Measurements from ENCODE around the gene EPN2.

EPN2 gene

DNA sequence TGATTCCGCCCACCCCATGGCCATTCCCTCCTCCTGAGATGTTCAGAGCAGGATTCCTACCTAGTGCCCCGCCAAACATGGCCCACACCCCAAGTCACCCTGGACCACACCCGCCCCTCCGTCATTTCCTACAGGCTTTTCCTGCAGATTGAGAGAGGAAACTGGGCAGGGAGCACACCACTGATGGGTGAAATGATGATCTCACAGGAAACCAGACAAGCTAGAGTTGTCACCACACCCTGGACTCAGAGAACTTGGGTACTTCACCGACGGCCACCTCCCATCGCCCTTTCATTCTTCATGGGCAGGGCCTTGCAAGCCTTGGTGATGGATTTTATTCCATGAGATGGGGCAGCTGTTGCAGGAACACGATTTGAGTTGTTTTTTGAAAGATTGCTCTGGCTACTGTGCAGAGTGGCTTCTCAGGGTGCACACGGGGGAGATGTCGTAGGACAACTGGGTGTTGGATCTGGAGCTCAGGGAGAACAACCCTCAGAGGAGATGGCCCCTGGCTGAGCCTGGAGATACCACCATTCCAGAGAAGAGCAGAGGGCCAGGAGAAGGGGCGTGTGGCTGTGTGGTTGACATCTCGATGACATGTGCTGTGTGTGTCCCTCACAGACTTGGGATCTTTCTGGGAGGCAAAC is 132.8 kb downstream of the EPN2 start:
- DNase-seq: peak; percentile 62 to 71

DNA sequence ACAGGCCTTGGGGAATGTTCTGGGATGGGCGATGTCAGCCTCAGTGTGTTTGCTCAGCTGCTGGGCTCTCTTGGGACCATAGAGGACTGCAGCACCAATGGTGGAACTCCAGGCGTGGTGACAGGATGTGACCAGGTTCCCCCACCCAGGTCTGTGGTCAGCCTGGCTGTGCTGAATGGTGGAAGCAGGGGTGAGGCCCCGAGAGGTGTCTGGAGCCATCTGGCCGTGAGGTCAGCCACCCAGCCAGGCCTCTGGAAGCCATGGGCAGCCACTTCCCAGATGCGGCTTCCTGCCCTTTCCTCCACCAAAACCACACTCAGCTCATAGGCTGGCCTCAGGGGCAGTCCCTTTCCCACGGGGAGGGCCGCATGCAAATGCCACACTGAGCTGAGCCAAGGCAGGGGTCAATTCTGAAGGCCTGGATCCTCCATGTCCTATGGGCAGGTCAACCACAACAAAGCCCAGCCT is 133.4 kb downstream of the EPN2 start:
- peak; percentile 34 to 63 for DNase-seq

DNA sequence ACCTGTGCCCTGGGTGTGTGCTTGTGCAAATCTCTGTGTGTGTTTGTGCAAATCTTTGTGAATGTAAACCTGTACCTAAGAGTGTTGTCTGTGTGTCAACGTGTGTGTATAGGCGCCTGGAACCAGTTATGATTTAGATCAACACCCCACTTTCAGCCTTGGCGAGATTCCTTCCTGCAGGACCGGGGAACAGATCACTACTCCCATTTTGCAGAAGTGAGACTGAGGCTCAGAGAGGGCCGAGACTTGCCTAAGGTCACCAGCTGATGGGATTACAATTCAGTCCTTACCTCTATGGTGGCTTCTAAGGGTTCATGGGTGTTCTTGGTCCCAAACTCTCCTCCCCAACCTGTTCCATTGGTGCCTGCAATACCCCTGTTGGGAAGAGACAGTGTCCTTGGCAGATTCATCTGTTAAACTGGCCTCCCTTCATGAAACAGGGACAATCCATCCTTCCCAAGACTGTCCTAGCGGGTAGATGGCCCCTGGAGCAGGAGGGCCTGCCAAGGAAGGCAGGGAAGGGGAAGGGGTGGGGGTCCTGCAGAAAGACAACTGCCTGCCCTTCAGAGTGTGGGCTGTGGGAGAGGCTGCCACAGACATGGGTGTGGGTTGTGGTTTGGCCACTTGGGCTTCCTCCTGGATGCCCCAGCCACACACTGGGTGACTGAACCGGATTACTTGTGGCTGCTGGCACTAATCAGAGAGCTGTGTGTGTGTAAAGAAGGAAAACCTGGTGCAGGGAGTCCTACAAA is 134.3 kb downstream of the EPN2 start:
- DNase-seq: peak in 1 of 2 donors; percentile 9

DNA sequence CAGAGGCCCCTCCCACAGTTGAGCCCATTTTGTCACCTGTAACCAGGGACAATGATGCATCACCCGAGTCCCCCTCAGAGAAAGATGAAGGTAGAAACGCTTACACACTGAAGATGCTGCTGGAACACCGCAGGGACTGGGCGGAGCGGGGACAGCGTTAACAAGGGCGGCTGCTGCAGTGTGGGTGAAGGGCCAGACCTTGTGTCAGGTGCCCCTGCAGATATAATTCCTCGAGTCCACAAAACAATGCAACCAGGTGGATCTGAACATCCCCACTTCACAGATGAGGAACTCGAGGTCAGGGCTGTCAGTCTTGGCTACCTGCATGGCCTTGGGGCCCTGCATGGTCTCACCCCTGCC is 134.8 kb downstream of the EPN2 start:
- DNase-seq: no peak

DNA sequence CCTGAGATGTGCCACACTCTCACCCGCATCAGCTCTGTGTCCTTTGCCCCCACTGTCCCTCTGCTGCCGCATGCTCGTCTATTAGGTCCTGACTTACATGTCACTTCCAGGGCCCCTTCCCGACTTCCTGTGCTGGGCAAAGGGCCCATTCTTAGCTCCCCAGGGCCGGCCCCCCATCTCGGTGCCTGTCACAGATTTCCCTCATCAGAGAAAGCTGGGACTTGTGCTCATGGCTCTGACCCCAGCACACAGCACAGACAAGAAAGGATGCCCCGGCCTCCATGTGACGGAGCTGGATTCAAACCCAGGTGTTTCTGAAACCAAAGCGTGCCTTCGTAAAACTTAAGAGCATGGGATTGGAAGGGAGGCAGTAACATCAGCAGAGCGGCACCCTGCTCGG is 135.3 kb downstream of the EPN2 start:
- DNase-seq: no peak

DNA sequence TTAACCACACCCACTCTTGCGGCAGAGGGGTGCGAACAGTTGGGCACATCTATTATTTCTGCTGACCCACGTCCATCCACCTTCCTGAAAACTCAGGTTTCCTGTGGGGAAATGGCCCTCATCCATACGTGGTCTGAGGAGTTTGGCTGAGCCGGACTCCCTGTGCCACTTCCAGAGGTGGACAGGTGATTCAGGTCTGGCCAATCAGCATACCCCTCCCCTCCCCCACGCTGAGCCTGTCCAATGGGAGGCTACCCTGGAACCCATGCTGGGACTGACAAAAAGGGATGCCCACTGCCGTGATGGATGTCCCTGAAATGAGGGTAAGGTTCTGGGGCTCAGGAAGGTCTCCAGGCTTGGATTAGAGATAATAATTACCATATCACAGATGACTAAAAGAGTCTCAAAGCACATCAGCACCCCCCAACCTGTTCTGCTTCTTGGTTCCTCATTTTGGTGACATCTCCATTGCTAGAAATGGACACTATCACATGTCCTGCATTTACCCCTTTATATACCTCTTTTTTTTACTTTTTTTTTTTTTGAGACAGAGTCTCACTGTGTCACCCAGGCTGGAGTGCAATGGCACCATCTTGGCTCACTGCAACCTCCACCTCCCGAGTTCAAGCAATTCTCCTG is 135.8 kb downstream of the EPN2 start:
- DNase-seq: no peak

DNA sequence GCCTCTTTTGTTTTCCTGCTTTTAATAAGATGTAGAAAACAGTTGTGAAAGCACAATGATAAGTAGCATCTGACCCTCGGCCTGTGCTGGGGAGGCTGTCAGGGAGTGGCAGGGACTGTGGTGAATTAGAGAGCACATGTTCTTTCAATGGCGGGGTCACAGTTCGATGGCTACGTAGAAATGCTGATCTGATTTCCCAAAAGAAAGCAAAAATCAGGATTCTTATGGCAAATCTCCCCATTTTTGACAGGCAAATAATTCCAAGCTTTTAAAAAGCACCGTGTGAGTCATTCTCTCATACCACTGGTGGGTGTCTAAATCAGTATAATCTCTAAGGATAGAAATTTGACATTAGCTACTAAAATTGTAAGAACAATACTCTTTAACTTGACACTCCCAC is 137.0 kb downstream of the EPN2 start:
- no peak for DNase-seq

DNA sequence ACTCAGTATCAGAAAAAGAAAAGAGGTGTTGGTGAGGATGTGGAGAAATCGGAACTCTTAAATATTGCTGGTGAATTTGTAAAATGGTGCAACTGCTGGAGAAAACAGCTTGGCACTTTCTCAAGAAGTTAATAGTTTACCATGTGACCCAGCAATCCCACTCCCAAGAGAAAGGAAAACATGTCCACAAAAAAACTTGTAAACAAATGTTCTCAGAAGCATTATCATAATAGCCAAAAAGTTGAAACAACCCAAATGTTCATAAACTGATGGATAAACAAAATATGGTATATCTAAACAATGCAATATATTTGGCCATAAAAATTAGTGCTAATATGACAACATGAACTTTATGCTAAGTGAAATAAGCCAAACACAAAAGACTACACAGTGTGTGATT is 138.6 kb downstream of the EPN2 start:
- DNase-seq: no peak

DNA sequence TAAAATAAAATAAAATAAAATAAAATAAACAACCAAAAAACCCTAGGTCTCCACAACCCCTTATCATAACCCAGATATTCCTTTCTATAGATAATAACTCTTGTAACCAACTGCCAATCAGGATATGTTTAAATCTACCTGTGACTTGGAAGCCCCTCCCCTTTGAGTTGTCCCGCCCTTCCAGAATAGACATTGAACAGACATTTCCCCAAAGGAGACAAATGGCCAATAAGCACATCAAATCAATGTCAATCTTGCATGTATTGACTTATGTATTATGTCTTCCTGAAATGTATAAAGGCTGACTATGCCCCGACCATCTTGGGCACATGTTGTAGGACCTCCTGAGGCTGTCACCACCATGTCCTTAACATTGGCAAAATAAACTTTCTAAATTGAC is 139.6 kb downstream of the EPN2 start:
- peak in 1 of 2 donors; percentile 25 for DNase-seq

DNA sequence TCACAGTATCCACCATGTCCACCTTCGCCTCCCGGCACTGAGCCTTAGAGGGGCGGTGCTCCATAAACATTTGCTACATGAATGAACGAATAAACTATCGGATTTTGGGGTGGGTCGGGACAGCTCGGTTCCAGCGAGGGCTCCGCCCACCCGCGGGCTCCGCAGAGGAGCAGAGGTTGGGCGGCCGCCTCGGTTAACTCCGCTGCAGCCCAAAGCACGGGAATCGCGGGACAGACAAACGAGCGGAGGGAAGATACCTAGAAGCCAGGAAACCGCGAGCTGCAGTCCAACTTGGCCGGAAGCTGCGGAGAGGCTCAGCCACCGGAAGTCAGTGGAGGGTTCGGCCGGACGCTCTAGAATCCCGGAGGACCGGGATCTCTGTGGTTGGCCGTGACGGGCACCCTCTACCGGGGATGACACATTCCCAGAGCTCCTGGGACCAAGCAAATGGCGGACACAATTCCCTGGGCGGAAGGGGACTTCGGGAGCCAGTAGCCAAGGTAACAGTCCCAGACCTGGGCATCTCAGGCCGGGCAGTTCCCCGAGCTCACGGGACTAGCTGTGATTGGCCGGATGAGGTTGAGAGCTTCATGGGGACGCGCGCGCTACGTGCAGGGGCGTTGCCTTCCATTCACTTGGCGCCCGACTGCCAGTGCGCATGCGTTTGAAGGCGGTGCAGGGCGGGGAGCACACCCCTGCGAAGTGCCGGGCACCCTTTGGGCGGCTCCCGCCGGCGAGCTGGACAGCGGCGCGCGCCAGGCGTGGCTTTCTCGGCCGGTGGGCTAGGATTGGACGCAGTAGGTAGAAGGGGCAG is 140.6 kb downstream of the EPN2 start:
- peak; percentile 97 to 98 for DNase-seq

DNA sequence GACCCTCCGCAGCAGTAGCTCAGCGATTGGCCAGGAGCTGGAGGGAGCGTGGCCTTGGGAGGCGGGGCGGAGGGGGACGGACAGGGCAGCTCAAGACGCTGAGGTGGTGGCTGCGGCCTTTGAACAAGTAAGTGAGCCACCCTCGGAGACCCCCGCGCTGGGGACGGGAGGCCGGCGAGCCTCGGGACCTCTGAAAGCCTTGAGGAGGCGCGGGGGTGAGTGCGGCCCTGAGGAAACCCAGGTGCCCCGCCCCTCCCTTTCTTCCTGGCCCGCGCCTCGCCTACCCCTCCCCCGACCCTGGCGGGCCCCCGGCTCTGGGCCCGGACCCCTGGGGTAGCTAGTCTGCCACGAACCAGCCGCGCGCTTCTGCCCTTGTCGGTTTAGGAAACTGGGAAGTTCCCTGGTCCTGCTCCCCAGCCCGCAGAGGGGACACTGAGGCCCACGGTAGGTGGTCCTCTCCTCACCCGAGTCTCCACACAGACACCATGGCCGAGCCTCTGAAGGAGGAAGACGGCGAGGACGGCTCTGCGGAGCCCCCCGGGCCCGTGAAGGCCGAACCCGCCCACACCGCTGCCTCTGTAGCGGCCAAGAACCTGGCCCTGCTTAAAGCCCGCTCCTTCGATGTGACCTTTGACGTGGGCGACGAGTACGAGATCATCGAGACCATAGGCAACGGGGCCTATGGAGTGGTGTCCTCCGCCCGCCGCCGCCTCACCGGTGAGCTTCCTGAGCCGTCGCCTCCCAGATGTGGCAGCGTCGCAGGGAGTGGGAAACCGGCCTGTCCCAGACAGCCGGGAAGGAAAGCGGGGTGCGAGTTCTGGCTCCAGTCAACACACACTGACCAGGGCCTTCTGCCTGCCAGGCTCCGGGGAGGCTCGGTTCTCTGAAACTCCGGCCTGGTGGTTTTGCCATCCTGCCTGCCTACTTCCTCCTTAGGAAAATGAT is 141.5 kb downstream of the EPN2 start, which contains the start of gene MAPK7:
Gene MAPK7 (plus strand): TSS at position 83 of the 945 bp plus-strand sequence. CDS start 403 bp downstream, at position 486.
- DNase-seq: no peak

DNA sequence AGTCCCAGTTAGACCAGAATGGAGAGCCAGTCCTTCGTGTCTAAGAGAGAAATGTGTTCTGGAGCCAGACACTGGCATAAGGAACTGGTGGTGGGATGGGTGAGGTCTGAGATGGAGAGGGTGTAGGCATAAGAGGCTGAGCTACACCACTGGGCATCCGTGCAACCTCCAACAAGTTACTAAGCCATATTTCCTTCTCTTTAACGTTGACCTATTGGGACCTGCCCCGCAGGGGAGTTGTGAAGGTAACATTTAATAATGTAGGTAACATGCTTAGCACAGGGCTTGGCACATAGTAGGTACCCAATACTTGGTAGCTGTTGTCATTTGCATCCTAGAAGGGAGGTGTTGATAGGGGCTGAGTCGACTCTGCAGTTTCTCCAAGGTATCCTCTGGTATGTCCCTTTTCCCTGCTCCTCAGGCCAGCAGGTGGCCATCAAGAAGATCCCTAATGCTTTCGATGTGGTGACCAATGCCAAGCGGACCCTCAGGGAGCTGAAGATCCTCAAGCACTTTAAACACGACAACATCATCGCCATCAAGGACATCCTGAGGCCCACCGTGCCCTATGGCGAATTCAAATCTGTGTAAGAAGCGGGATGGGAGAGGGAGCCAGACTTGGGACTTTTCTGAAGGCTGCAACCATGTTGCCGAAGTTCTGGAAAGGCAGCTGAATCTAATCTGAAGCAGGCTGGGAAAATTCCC is 142.3 kb downstream of the EPN2 start:
- DNase-seq: no peak

DNA sequence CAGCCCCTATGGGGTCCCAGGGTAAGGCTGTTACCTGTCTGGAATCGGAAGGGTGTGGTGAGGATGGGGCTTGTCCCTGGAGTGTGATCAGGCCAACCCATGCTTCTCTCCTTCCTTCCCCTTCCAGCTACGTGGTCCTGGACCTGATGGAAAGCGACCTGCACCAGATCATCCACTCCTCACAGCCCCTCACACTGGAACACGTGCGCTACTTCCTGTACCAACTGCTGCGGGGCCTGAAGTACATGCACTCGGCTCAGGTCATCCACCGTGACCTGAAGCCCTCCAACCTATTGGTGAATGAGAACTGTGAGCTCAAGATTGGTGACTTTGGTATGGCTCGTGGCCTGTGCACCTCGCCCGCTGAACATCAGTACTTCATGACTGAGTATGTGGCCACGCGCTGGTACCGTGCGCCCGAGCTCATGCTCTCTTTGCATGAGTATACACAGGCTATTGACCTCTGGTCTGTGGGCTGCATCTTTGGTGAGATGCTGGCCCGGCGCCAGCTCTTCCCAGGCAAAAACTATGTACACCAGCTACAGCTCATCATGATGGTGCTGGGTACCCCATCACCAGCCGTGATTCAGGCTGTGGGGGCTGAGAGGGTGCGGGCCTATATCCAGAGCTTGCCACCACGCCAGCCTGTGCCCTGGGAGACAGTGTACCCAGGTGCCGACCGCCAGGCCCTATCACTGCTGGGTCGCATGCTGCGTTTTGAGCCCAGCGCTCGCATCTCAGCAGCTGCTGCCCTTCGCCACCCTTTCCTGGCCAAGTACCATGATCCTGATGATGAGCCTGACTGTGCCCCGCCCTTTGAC is 143.5 kb downstream of the EPN2 start:
- peak in 1 of 2 donors; percentile 7 for DNase-seq

DNA sequence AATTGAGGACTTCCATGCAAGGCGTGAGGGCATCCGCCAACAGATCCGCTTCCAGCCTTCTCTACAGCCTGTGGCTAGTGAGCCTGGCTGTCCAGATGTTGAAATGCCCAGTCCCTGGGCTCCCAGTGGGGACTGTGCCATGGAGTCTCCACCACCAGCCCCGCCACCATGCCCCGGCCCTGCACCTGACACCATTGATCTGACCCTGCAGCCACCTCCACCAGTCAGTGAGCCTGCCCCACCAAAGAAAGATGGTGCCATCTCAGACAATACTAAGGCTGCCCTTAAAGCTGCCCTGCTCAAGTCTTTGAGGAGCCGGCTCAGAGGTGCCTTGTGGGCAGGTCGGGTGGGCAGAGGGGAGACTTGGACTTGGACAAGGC is 144.2 kb downstream of the EPN2 start:
- DNase-seq: no peak

DNA sequence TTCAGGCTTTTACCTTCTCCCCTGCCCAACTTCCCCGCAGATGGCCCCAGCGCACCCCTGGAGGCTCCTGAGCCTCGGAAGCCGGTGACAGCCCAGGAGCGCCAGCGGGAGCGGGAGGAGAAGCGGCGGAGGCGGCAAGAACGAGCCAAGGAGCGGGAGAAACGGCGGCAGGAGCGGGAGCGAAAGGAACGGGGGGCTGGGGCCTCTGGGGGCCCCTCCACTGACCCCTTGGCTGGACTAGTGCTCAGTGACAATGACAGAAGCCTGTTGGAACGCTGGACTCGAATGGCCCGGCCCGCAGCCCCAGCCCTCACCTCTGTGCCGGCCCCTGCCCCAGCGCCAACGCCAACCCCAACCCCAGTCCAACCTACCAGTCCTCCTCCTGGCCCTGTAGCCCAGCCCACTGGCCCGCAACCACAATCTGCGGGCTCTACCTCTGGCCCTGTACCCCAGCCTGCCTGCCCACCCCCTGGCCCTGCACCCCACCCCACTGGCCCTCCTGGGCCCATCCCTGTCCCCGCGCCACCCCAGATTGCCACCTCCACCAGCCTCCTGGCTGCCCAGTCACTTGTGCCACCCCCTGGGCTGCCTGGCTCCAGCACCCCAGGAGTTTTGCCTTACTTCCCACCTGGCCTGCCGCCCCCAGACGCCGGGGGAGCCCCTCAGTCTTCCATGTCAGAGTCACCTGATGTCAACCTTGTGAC is 144.7 kb downstream of the EPN2 start:
- no peak for DNase-seq

DNA sequence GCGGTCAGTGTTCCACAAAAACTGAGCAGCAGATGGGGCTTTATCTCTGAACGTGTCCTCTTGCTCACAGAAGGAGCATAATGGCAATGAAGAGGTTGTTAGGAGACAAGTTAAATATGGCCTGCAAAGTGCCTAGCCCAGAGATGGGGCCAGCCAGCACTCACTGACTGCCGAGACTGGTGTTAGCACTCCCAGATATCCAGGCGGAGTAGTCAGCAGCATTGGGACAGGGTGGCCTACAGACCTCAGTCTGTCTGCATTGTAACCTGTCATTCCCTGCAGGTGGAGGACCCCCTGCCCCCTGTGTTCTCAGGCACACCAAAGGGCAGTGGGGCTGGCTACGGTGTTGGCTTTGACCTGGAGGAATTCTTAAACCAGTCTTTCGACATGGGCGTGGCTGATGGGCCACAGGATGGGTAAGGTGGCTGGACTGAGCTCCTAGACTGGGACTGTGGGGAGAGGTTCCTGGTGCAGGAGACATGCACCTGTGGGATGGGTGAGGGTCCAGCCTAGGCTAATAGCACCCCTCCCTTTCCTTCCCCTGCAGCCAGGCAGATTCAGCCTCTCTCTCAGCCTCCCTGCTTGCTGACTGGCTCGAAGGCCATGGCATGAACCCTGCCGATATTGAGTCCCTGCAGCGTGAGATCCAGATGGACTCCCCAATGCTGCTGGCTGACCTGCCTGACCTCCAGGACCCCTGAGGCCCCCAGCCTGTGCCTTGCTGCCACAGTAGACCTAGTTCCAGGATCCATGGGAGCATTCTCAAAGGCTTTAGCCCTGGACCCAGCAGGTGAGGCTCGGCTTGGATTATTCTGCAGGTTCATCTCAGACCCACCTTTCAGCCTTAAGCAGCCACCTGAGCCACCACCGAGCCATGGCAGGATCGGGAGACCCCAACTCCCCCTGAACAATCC is 145.6 kb downstream of the EPN2 start:
- DNase-seq: no peak

DNA sequence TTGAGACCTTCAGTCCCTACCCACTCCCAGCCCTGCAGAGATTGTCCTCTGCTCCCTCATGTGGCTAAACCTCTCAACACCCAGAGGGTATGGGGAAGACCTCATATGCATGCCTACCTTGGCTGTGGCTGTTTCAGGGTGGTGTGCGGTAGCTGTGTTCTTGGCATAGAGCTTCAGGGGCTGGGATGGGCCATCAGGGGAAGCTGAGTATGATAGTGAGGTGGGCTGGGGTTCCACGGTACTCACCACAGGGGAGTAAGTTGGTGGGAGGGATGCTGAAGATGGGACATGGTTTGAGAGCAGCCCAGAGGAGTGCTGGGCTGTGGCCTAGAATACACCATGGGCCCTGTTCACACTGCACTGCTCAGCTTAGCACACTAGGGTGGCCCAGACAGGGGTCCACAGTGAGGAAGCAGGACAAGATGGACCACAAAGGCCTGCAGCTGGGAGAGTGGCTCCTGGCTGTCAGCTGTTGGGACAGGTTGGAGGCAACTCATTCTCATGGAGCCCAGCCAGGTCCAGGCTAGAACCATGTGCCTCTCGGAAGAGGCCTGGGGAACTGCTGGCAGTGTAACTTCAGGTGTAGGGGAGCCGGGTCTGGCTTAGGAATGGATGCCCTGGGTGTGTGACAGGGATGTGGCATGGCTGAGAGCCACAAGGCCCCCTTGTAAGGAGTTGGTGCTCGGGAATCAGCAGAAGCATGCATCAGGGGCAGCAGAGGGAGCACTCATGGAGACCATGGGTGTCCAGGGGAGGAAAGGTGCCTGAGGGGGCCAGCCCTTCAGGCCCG is 146.7 kb downstream of the EPN2 start:
- DNase-seq: no peak

Data from CD4-positive, alpha-beta T cell treated with Interleukin-4 for 1 hour (primary cell).